SK-N-SH treated with all-trans-retinoic acid at 6 μM for 48 hours (cell line): ENCODE measurements around the gene CLDN16.

Source experiments
- ATAC-seq: fragments of 200-7000 bp; cut with Tn5 transposase; 3 replicates; pipeline ENCODE4 v1.9.1; 2020; ENCODE audit warnings: mild to moderate bottlenecking, moderate library complexity
- ARNTL ChIP-seq: fragments of 450-650 bp; formaldehyde crosslinking; IDR thresholded peaks from 2 replicates; pipeline ENCODE4 v1.5.0; 2020; ENCODE audit warnings: low read depth, mild to moderate bottlenecking, moderate library complexity, borderline replicate concordance
- BACH2 ChIP-seq: fragments of 250-450 bp; sonication (Bioruptor Pico); IDR thresholded peaks from 2 replicates; pipeline ENCODE4 v1.9.0; 2021; ENCODE audit warnings: mild to moderate bottlenecking, borderline replicate concordance
- CREB5 ChIP-seq: fragments of 250-450 bp; sonication (Bioruptor Pico); IDR thresholded peaks from 2 replicates; pipeline ENCODE4 v1.5.1; 2020; ENCODE audit warnings: low read depth, mild to moderate bottlenecking, moderate library complexity
- CSDC2 ChIP-seq: fragments of 250-450 bp; sonication (Bioruptor Pico); IDR thresholded peaks from 2 replicates; pipeline ENCODE4 v1.5.0; 2020; ENCODE audit warnings: mild to moderate bottlenecking, moderate library complexity
- ESRRG ChIP-seq: fragments of 250-450 bp; sonication (Bioruptor Pico); IDR thresholded peaks from 2 replicates; pipeline ENCODE4 v1.6.1; 2021; ENCODE audit warnings: mild to moderate bottlenecking
- GLIS3 ChIP-seq: fragments of 250-450 bp; sonication (Bioruptor Pico); IDR thresholded peaks from 2 replicates; pipeline ENCODE4 v1.5.0; 2020; ENCODE audit warnings: mild to moderate bottlenecking, moderate library complexity
- ISL1 ChIP-seq: fragments of 250-450 bp; sonication (Bioruptor Pico); IDR thresholded peaks from 2 replicates; pipeline ENCODE4 v2.1.2; 2022; ENCODE audit warnings: mild to moderate bottlenecking, moderate library complexity
- OSR1 ChIP-seq: fragments of 250-450 bp; sonication (Bioruptor Pico); IDR thresholded peaks from 2 replicates; pipeline ENCODE4 v1.8.0; 2022; ENCODE audit warnings: moderate library complexity, mild to moderate bottlenecking, inconsistent platforms
- POU6F1 ChIP-seq: fragments of 250-450 bp; sonication (Bioruptor Pico); IDR thresholded peaks from 2 replicates; pipeline ENCODE4 v1.8.0; 2021; ENCODE audit warnings: low read depth, mild to moderate bottlenecking, moderate library complexity, borderline replicate concordance
- PPARA ChIP-seq: fragments of 250-450 bp; sonication (Bioruptor Pico); IDR thresholded peaks from 2 replicates; pipeline ENCODE4 v1.5.0; 2020; ENCODE audit warnings: mild to moderate bottlenecking, borderline replicate concordance
- RARB ChIP-seq: fragments of 250-450 bp; sonication (Bioruptor Pico); IDR thresholded peaks from 2 replicates; pipeline ENCODE4 v1.8.0; 2021; ENCODE audit warnings: mild to moderate bottlenecking, moderate library complexity
- SNAI2 ChIP-seq: fragments of 250-450 bp; sonication (Bioruptor Pico); IDR thresholded peaks from 2 replicates; pipeline ENCODE4 v1.5.0; 2020; ENCODE audit warnings: mild to moderate bottlenecking, moderate library complexity
- TCF4 ChIP-seq: fragments of 250-450 bp; sonication (Bioruptor Pico); IDR thresholded peaks from 2 replicates; pipeline ENCODE4 v1.8.0; 2021; ENCODE audit warnings: mild to moderate bottlenecking, moderate library complexity, borderline replicate concordance
- TSHZ2 ChIP-seq: fragments of 250-450 bp; sonication (Bioruptor Pico); IDR thresholded peaks from 2 replicates; pipeline ENCODE4 v1.5.0; 2020; ENCODE audit warnings: mild to moderate bottlenecking, moderate library complexity
- ZC3H10 ChIP-seq: fragments of 250-450 bp; sonication (Bioruptor Pico); IDR thresholded peaks from 2 replicates; pipeline ENCODE4 v1.5.1; 2021; ENCODE audit warnings: mild to moderate bottlenecking, moderate library complexity
- ZFP3 ChIP-seq: fragments of 250-450 bp; sonication (Bioruptor Pico); IDR thresholded peaks from 2 replicates; pipeline ENCODE4 v1.5.0; 2020; ENCODE audit warnings: mild to moderate bottlenecking, moderate library complexity
- ZFP30 ChIP-seq: fragments of 450-650 bp; formaldehyde crosslinking; IDR thresholded peaks from 2 replicates; pipeline ENCODE4 v1.5.0; 2022; ENCODE audit warnings: mild to moderate bottlenecking, moderate library complexity
- ZNF565 ChIP-seq: fragments of 450-650 bp; formaldehyde crosslinking; conservative IDR thresholded peaks from 2 replicates; pipeline ENCODE4 v1.5.0; 2020; ENCODE audit warnings: low read depth, mild to moderate bottlenecking, moderate library complexity
- ZNF70 ChIP-seq: fragments of 450-650 bp; formaldehyde crosslinking; IDR thresholded peaks from 2 replicates; pipeline ENCODE4 v1.5.0; 2020; ENCODE audit warnings: mild to moderate bottlenecking, moderate library complexity
- ZNF8 ChIP-seq: fragments of 450-650 bp; formaldehyde crosslinking; IDR thresholded peaks from 2 replicates; pipeline ENCODE4 v1.5.0; 2020; ENCODE audit warnings: mild to moderate bottlenecking, moderate library complexity
- TF ChIP-seq, protein P1 (sequence below): fragments of 250-450 bp; sonication (Bioruptor Pico); IDR thresholded peaks from 2 replicates; pipeline ENCODE4 v1.5.1; 2021; ENCODE audit warnings: mild to moderate bottlenecking, moderate library complexity
- TF ChIP-seq, protein P2 (sequence below): fragments of 250-450 bp; sonication (Bioruptor Pico); IDR thresholded peaks from 2 replicates; pipeline ENCODE4 v1.8.0; 2020; ENCODE audit warnings: mild to moderate bottlenecking, moderate library complexity, borderline replicate concordance

The CLDN16 gene

DNA sequence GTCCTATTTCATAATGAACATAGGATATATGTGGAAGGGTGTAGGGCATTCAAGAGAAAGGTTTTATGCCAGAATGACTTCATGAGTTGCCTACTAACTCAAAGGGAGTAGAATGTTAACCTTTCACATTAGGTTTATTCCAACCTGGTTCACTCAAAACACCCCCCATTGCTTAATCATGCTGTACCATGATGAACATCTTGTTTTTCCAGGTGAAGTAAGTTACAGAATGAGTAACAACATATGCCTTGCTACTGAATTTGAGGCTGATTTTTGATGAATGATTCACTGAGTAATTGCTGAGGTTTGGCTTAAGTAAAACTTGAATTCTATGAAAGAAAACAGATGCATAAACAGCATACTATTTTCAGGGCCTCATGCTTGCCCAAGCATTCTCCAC is 5.9 kb upstream of the CLDN16 start:
- TF ChIP-seq ZNF565 (CRISPR knock-in tag) = no peak
- no peak for TF ChIP-seq ZFP30 (CRISPR knock-in tag)
- TF ChIP-seq ESRRG (CRISPR knock-in tag) = no peak
- no peak for TF ChIP-seq ZNF8 (CRISPR knock-in tag)
- TF ChIP-seq SNAI2 (CRISPR knock-in tag) = no peak
- TF ChIP-seq, protein P1, sequence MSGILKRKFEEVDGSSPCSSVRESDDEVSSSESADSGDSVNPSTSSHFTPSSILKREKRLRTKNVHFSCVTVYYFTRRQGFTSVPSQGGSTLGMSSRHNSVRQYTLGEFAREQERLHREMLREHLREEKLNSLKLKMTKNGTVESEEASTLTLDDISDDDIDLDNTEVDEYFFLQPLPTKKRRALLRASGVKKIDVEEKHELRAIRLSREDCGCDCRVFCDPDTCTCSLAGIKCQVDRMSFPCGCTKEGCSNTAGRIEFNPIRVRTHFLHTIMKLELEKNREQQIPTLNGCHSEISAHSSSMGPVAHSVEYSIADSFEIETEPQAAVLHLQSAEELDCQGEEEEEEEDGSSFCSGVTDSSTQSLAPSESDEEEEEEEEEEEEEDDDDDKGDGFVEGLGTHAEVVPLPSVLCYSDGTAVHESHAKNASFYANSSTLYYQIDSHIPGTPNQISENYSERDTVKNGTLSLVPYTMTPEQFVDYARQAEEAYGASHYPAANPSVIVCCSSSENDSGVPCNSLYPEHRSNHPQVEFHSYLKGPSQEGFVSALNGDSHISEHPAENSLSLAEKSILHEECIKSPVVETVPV (CRISPR knock-in tag) = no peak
- no peak for TF ChIP-seq RARB (CRISPR knock-in tag)
- TF ChIP-seq OSR1 (CRISPR knock-in tag) = no peak
- TF ChIP-seq BACH2 (CRISPR knock-in tag) = no peak
- TF ChIP-seq ZNF70 (CRISPR knock-in tag) = no peak
- no peak for TF ChIP-seq CSDC2
- no peak for TF ChIP-seq TCF4
- no peak for TF ChIP-seq PPARA (CRISPR knock-in tag)
- no peak for TF ChIP-seq POU6F1 (CRISPR knock-in tag)
- TF ChIP-seq, all 23 proteins: peak for 0
- no peak for ATAC-seq

- peak; percentile 58 for ATAC-seq
- TF ChIP-seq RARB (CRISPR knock-in tag) (no peak), TSHZ2 (no peak), SNAI2 (CRISPR knock-in tag) (no peak), ZNF565 (CRISPR knock-in tag) (no peak)
- TF ChIP-seq, protein P2, sequence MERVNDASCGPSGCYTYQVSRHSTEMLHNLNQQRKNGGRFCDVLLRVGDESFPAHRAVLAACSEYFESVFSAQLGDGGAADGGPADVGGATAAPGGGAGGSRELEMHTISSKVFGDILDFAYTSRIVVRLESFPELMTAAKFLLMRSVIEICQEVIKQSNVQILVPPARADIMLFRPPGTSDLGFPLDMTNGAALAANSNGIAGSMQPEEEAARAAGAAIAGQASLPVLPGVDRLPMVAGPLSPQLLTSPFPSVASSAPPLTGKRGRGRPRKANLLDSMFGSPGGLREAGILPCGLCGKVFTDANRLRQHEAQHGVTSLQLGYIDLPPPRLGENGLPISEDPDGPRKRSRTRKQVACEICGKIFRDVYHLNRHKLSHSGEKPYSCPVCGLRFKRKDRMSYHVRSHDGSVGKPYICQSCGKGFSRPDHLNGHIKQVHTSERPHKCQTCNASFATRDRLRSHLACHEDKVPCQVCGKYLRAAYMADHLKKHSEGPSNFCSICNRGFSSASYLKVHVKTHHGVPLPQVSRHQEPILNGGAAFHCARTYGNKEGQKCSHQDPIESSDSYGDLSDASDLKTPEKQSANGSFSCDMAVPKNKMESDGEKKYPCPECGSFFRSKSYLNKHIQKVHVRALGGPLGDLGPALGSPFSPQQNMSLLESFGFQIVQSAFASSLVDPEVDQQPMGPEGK = no peak
- TF ChIP-seq, protein P1 (CRISPR knock-in tag) = no peak
Observed at GRCh38 chr3:190384309-190384756, 3.6 kb upstream of the CLDN16 start.

- ATAC-seq = peak; percentile 87
- TF ChIP-seq GLIS3 (CRISPR knock-in tag) (no peak), BACH2 (CRISPR knock-in tag) (no peak), SNAI2 (CRISPR knock-in tag) (no peak), PPARA (CRISPR knock-in tag) (no peak), ZFP3 (CRISPR knock-in tag) (no peak), RARB (CRISPR knock-in tag) (no peak), ZNF8 (CRISPR knock-in tag) (no peak), ARNTL (no peak), CSDC2 (no peak), ZC3H10 (CRISPR knock-in tag) (no peak), ISL1 (CRISPR knock-in tag) (no peak), CREB5 (CRISPR knock-in tag) (no peak), ZFP30 (CRISPR knock-in tag) (no peak)
- TF ChIP-seq, protein P2 = no peak
Observed at GRCh38 chr3:190385731-190386688, 2.0 kb upstream of the CLDN16 start.
